Spleen (tissue), 11 donors: ENCODE data around the gene DRAM1. TPM values are rescaled to one million over a fixed set of nuclear protein-coding genes. Genes with fewer than 3 reads are reported as not detected.

Experiments used
- DNase-seq: peaks from one replicate; pipeline ENCODE4 v3.0.0-alpha.2; 2020
- H3K27ac ChIP-seq, 8 donors: fragments of 200-600 bp; sonication (generic) in 7 of 8; 1 replicate in 4 of 8; 2 replicates in 4 of 8; pipeline versions ENCODE4 v1.5.0 to v1.8.0; 2016 to 2021; ENCODE audit warnings: inconsistent platforms in 4 of 8, mild to moderate bottlenecking in 4 of 8, moderate library complexity in 1 of 8
- H3K27me3 ChIP-seq, 7 donors: fragments of 200-600 bp; sonication (generic) in 6 of 7; replicated peaks in 1 of 7; 1 replicate in 4 of 7; 2 replicates in 3 of 7; pipeline versions ENCODE4 v1.5.0 to v1.8.0; 2016 to 2021; ENCODE audit warnings: inconsistent platforms in 3 of 7, mild to moderate bottlenecking in 1 of 7
- H3K36me3 ChIP-seq, 6 donors: fragments of 200-600 bp; sonication (generic) in 5 of 6; 1 replicate in 4 of 6; 2 replicates in 2 of 6; pipeline versions ENCODE4 v1.5.0 to v1.8.0; 2016 to 2021; ENCODE audit warnings: inconsistent platforms in 2 of 6
- H3K4me1 ChIP-seq, 6 donors: fragments of 200-600 bp; sonication (generic) in 5 of 6; 1 replicate in 3 of 6; 2 replicates in 3 of 6; pipeline versions ENCODE4 v1.5.0 to v1.8.0; 2016 to 2021; ENCODE audit warnings: inconsistent platforms in 3 of 6
- H3K4me3 ChIP-seq, 8 donors: fragments of 200-600 bp; sonication (generic) in 7 of 8; 1 replicate in 4 of 8; 2 replicates in 4 of 8; pipeline versions ENCODE4 v1.5.0 to v1.8.0; 2016 to 2021; ENCODE audit warnings: inconsistent platforms in 4 of 8, mild to moderate bottlenecking in 4 of 8, moderate library complexity in 2 of 8
- H3K9me3 ChIP-seq, 8 donors: fragments of 200-600 bp; sonication (generic) in 7 of 8; 1 replicate in 4 of 8; 2 replicates in 4 of 8; pipeline versions ENCODE4 v1.5.0 to v1.8.0; 2016 to 2021; ENCODE audit warnings: inconsistent platforms in 4 of 8
- POLR2A ChIP-seq, 3 donors: fragments of 450-650 bp; IDR thresholded peaks; one replicate each; pipeline ENCODE4 v1.5.1; 2017; ENCODE audit warnings: antibody characterized with exemption in 3 of 3, mild to moderate bottlenecking in 1 of 3
- POLR2AphosphoS5 ChIP-seq, 3 donors: sonication (generic); formaldehyde crosslinking; IDR thresholded peaks; one replicate each; pipeline ENCODE4 v1.5.1; 2017; ENCODE audit warnings: antibody characterized with exemption in 3 of 3
- WGBS, 5 donors: extraction: QIAGEN DNeasy Blood & Tissue Kit in 3 of 5; methylation state at CpG; one replicate each; pipeline versions ENCODE4 v1.1.5 to v1.1.7; 2013 to 2018; 5-methylcytosine and 5-hydroxymethylcytosine counted together
- intact Hi-C: fragments of 100-400 bp; cut with DNase I; formaldehyde crosslinking; loops from one replicate; pipeline ENCODE4 v1.15.0; 2023; ENCODE audit warnings: low total_unique reads
- polyA plus RNA-seq, 3 donors: library from polyadenylated mRNA; stranded (reverse); fragments of 200-250 nt; gene quantifications; one replicate each; pipeline ENCODE4 v1.2.1, GENCODE V29; 2013
- total RNA-seq, 7 donors: library from RNA; depleted of rRNA in 3 of 7; stranded (reverse); fragments of >200 nt in 3 of 7; fragmentation: NEBNext Ultra II Directional in 4 of 7; extraction: Animal tissue kit (Norgen Biotek cat#: 25700) in 4 of 7; gene quantifications; one replicate each; pipeline versions ENCODE4 v1.1.0 to v1.2.1, GENCODE V29; 2016 to 2021
- TF ChIP-seq, protein P1 (sequence below), 11 experiments: fragments of 200-600 bp in 7 of 11; fragments of 450-650 bp in 4 of 11; sonication (generic) in 4 of 11; IDR thresholded peaks in 8 of 11; conservative IDR thresholded peaks in 3 of 11; 1 replicate in 7 of 11; 2 replicates in 4 of 11; pipeline versions ENCODE4 v1.4.0 to v1.8.0; 2016 to 2021; ENCODE audit warnings: antibody characterized with exemption in 11 of 11, inconsistent platforms in 4 of 11, mild to moderate bottlenecking in 1 of 11
- donor health status: healthy with polysubstance abuse.
- donor health status: DM: no; HTN: no; CAD: no; lungs with moderate emphysema.
- donor health status: DM: no; HTN: no; CAD: no.
- donor health status: Bipolar disorder and iron deficiency.
- donor health status: healthy.
- donor health status: DM: no; HTN: no; CAD: no.
- donor health status: DM: yes; HTN: yes; CAD: no.

Gene DRAM1
- total and polyA plus RNA-seq, 10 donors, result 8.4 to 43.1 (median 19.1) TPM

- Histone ChIP-seq H3K4me3 (no peak overlapping the region), H3K27ac (no peak overlapping the region), H3K27me3 (no peaks in the 10 kb centered on the region), H3K9me3 (peaks cover 0 to under 1% (median 0%) of the 10 kb centered on the region in 8 donors), H3K36me3 (no peaks in the 10 kb centered on the region), H3K4me1 (no peaks in the 10 kb centered on the region)
- intact Hi-C loops, result loop anchor here (10.0 kb wide), 1 partner anchor 536 kb away; the partner anchor contains the start of gene IGF1
- WGBS, 5 donors, result 92 to 97% (median 96%) methylated on average over 3 of the region's 3 CpGs
- no peak for DNase-seq
- TF ChIP-seq, protein P1, sequence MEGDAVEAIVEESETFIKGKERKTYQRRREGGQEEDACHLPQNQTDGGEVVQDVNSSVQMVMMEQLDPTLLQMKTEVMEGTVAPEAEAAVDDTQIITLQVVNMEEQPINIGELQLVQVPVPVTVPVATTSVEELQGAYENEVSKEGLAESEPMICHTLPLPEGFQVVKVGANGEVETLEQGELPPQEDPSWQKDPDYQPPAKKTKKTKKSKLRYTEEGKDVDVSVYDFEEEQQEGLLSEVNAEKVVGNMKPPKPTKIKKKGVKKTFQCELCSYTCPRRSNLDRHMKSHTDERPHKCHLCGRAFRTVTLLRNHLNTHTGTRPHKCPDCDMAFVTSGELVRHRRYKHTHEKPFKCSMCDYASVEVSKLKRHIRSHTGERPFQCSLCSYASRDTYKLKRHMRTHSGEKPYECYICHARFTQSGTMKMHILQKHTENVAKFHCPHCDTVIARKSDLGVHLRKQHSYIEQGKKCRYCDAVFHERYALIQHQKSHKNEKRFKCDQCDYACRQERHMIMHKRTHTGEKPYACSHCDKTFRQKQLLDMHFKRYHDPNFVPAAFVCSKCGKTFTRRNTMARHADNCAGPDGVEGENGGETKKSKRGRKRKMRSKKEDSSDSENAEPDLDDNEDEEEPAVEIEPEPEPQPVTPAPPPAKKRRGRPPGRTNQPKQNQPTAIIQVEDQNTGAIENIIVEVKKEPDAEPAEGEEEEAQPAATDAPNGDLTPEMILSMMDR (IDR thresholded peaks at IDR 0.05 in 8 of 11, conservative IDR thresholded peaks at IDR 0.05 in 3 of 11), result no peak
- no peak for TF ChIP-seq POLR2A (IDR thresholded peaks at IDR 0.05)
- no peak for TF ChIP-seq POLR2AphosphoS5 (IDR thresholded peaks at IDR 0.05)
Measured at GRCh38 chr12:101948365-101948764, 71.0 kb downstream of the DRAM1 start.

GRCh38 chr12:101951002-101951670 is 73.8 kb downstream of the DRAM1 start:
- WGBS, 5 donors, result 75 to 87% (median 78%) methylated on average over 6 of the region's 6 CpGs
- H3K4me3 ChIP-seq, result no peak overlapping the region
- DNase-seq, result no peak
- H3K36me3 ChIP-seq, result no peaks in the 10 kb centered on the region
- H3K27ac ChIP-seq, result no peak overlapping the region
- no peaks in the 10 kb centered on the region for H3K4me1 ChIP-seq
- H3K27me3 ChIP-seq, result no peaks in the 10 kb centered on the region
- intact Hi-C loops, result no loop called here
- H3K9me3 ChIP-seq, result peaks cover 0 to 6% (median 0%) of the 10 kb centered on the region in 8 donors
- TF ChIP-seq, protein P1 (IDR thresholded peaks at IDR 0.05 in 8 of 11, conservative IDR thresholded peaks at IDR 0.05 in 3 of 11), result no peak
- TF ChIP-seq POLR2AphosphoS5 (IDR thresholded peaks at IDR 0.05) (no peak), POLR2A (IDR thresholded peaks at IDR 0.05) (no peak)

DNA sequence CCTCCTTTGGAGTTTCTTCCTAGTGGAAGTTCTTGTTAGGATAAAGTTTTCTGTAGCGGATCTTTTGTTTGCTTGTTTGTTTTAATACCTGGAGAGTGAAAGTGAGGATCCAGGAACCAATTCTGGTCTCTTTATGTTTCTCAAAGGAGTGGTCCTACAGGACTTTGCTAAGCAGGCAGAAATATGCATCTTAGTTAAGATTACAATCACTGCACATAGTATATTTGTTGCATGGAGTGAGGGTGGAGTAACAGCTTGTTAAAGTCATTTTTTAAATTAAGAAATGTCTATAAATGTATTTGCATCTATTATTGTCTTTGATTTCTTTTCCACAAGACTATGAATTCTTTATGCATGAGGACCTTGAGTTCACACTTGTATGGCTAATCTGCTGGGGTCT is 76.7 kb downstream of the DRAM1 start:
- H3K9me3 ChIP-seq, result peaks cover 0 to 6% (median 0%) of the 10 kb centered on the region in 8 donors
- H3K27me3 ChIP-seq, result no peaks in the 10 kb centered on the region
- H3K4me3 ChIP-seq, result no peak overlapping the region
- DNase-seq, result no peak
- no peak overlapping the region for H3K27ac ChIP-seq
- H3K4me1 ChIP-seq, result no peaks in the 10 kb centered on the region
- intact Hi-C loops, result no loop called here
- 94 to 100% (median 96%) methylated on average over 1 of the region's 1 CpG for WGBS, 5 donors
- H3K36me3 ChIP-seq, result no peaks in the 10 kb centered on the region
- TF ChIP-seq POLR2AphosphoS5 (IDR thresholded peaks at IDR 0.05), result no peak
- TF ChIP-seq, protein P1 (IDR thresholded peaks at IDR 0.05 in 8 of 11, conservative IDR thresholded peaks at IDR 0.05 in 3 of 11), result no peak
- no peak for TF ChIP-seq POLR2A (IDR thresholded peaks at IDR 0.05)

DNA sequence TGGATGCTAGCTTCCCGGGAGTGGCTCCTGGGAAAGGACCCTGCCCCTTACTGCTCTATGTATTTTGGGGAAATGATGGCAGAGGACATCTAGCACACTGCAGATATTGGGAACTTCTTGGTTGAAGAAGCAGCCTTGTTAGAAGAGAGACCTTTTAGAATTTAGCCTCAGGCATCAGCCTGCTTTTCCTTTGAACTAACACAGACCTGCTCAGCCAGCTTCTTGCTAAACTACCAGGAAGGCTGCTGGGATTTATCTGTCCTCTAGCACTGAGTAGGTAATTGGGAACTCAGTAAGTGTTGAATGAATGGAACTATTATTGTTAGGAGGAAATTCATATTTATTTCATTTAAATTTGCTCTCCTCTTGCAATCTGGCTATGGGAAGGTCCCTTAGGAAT is 77.3 kb downstream of the DRAM1 start:
- TF ChIP-seq, protein P1 (IDR thresholded peaks at IDR 0.05 in 8 of 11, conservative IDR thresholded peaks at IDR 0.05 in 3 of 11), result no peak
- no peak for TF ChIP-seq POLR2AphosphoS5 (IDR thresholded peaks at IDR 0.05)
- no peak for TF ChIP-seq POLR2A (IDR thresholded peaks at IDR 0.05)
- intact Hi-C loops, result no loop called here
- Histone ChIP-seq H3K4me1 (no peaks in the 10 kb centered on the region), H3K4me3 (no peak overlapping the region), H3K36me3 (no peaks in the 10 kb centered on the region), H3K27ac (no peak overlapping the region), H3K9me3 (peaks cover 0 to 9% (median 4%) of the 10 kb centered on the region in 8 donors), H3K27me3 (no peaks in the 10 kb centered on the region)
- WGBS, 5 donors, result 86 to 98% (median 94%) methylated on average over 1 of the region's 1 CpG
- no peak for DNase-seq
